HL-60 (cell line): Measurements from ENCODE around the gene SCIN.

Source experiments
- DNase-seq, 2 experiments: peaks; one replicate each; pipeline ENCODE4 v3.0.0-alpha.2; 2010 to 2020; ENCODE audit warnings: low read depth in 1 of 2, low spot score in 1 of 2
- H3K27ac ChIP-seq: fragments of 250-450 bp; sonication (Bioruptor Pico); replicated peaks from 2 replicates; pipeline ENCODE4 v1.5.1; 2020; ENCODE audit warnings: mild to moderate bottlenecking, moderate library complexity
- H3K27me3 ChIP-seq: fragments of 250-450 bp; sonication (Bioruptor Pico); 2 replicates; pipeline ENCODE4 v1.5.1; 2021; ENCODE audit warnings: mild to moderate bottlenecking, moderate library complexity; ENCODE audit not compliant: insufficient read depth, poor library complexity, severe bottlenecking
- H3K4me3 ChIP-seq: replicated peaks from 2 replicates; pipeline ENCODE4 v1.5.1; 2011; ENCODE audit warnings: mild to moderate bottlenecking, control low read depth, low read length; ENCODE audit not compliant: insufficient read depth
- GABPA ChIP-seq: IDR thresholded peaks from 2 replicates; pipeline ENCODE4 v1.6.1; 2012; ENCODE audit warnings: low read depth
- POLR2AphosphoS5 ChIP-seq: IDR thresholded peaks from 2 replicates; pipeline ENCODE4 v1.6.1; 2012; ENCODE audit warnings: low read depth
- SPI1 ChIP-seq: IDR thresholded peaks from 2 replicates; pipeline ENCODE4 v1.6.1; 2012; ENCODE audit warnings: low read depth, mild to moderate bottlenecking, borderline replicate concordance
- TF ChIP-seq, protein P1 (sequence below): IDR thresholded peaks from 2 replicates; pipeline ENCODE4 v1.6.1; 2012; ENCODE audit warnings: low read depth; ENCODE audit not compliant: insufficient replicate concordance
- TF ChIP-seq, protein P2 (sequence below): IDR thresholded peaks from one replicate; pipeline ENCODE4 v1.5.1; 2011; ENCODE audit warnings: low read length, control low read depth, inconsistent platforms; ENCODE audit not compliant: insufficient read depth

SCIN gene

DNA sequence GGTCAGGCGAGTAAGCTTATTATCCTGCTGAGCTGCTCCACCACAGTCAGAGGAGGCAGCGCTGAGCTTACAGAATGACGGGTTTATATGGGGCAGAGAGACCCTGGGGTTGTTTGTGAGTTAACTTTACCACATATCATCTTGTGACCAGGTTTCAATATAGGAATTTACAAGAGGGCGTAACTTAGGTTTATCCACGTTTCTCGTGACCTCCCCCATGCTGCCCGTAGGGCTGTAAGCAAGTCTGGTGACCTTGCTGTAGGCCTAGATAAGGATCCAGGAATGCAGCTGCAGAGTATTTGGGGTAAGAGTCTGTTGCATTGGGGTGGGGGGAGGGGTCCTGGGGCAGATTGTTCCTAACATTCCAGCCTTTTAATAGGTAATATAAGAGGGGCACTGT lies 24.6 kb downstream of the SCIN start:
- TF ChIP-seq, protein P1, sequence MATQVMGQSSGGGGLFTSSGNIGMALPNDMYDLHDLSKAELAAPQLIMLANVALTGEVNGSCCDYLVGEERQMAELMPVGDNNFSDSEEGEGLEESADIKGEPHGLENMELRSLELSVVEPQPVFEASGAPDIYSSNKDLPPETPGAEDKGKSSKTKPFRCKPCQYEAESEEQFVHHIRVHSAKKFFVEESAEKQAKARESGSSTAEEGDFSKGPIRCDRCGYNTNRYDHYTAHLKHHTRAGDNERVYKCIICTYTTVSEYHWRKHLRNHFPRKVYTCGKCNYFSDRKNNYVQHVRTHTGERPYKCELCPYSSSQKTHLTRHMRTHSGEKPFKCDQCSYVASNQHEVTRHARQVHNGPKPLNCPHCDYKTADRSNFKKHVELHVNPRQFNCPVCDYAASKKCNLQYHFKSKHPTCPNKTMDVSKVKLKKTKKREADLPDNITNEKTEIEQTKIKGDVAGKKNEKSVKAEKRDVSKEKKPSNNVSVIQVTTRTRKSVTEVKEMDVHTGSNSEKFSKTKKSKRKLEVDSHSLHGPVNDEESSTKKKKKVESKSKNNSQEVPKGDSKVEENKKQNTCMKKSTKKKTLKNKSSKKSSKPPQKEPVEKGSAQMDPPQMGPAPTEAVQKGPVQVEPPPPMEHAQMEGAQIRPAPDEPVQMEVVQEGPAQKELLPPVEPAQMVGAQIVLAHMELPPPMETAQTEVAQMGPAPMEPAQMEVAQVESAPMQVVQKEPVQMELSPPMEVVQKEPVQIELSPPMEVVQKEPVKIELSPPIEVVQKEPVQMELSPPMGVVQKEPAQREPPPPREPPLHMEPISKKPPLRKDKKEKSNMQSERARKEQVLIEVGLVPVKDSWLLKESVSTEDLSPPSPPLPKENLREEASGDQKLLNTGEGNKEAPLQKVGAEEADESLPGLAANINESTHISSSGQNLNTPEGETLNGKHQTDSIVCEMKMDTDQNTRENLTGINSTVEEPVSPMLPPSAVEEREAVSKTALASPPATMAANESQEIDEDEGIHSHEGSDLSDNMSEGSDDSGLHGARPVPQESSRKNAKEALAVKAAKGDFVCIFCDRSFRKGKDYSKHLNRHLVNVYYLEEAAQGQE = no peak
- no peak for TF ChIP-seq GABPA
- TF ChIP-seq SPI1 = no peak
- TF ChIP-seq, protein P2, sequence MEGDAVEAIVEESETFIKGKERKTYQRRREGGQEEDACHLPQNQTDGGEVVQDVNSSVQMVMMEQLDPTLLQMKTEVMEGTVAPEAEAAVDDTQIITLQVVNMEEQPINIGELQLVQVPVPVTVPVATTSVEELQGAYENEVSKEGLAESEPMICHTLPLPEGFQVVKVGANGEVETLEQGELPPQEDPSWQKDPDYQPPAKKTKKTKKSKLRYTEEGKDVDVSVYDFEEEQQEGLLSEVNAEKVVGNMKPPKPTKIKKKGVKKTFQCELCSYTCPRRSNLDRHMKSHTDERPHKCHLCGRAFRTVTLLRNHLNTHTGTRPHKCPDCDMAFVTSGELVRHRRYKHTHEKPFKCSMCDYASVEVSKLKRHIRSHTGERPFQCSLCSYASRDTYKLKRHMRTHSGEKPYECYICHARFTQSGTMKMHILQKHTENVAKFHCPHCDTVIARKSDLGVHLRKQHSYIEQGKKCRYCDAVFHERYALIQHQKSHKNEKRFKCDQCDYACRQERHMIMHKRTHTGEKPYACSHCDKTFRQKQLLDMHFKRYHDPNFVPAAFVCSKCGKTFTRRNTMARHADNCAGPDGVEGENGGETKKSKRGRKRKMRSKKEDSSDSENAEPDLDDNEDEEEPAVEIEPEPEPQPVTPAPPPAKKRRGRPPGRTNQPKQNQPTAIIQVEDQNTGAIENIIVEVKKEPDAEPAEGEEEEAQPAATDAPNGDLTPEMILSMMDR = no peak
- TF ChIP-seq POLR2AphosphoS5 = no peak
- Histone ChIP-seq H3K27me3 (no peaks in the 10 kb centered on the region), H3K27ac (no peak overlapping the region), H3K4me3 (no peak overlapping the region)
- no peak for DNase-seq

DNA sequence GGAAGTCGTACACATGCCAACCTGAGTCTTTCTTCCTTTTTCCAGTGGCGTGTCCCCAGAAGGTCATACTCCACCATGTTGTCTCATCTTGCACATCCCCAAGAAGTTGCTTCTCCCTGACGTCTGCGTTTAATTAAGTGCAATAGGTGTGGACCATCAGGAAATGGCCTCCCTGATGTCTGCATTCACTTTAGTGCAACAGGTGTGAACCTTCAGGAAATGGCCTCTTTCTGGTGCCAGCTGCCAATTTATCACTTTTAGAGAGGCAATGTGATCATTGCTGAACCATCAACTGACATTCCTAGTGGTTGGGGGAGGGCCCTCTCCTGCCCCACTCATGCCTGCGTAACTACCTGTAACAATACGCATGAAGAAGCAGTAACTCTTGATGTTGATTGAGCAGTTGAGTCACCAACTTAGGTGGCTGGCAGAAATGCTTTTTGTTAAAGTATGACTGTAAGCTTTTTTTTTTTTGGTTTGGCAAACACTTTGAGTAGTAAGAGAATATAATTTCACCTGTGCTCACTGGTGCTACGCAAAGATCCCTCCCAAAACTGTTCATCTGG lies 25.8 kb downstream of the SCIN start:
- Histone ChIP-seq H3K27me3 (no peaks in the 10 kb centered on the region), H3K27ac (no peak overlapping the region), H3K4me3 (no peak overlapping the region)
- DNase-seq = no peak
- no peak for TF ChIP-seq POLR2AphosphoS5
- TF ChIP-seq, protein P2 = no peak
- TF ChIP-seq, protein P1 = no peak
- no peak for TF ChIP-seq GABPA
- no peak for TF ChIP-seq SPI1

DNA sequence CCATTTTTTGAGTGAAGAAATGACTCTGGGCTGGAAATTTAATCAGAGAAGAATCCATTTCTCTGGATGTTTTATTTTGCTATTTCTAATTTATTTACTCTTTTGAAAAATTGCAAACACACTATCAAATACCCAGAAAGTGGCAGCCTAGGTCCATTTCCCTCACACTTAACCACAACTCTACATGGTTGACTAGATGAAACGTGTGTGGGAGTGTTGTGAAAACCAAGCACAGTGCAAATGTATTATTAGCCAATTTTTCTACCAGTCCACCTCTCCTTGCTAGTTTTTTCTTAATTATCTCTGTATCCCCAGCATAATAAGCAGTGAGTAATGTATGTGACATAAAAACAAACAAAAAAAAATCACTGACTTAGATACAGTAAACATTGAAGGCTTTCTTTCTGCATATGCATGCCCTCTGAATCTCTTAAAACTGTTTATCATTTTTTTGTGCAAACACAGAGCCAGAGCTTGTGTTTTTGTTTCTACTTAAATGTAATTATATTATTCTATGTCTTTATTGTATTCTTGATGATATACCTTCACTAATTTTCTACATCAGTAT lies 30.9 kb downstream of the SCIN start:
- TF ChIP-seq POLR2AphosphoS5 = no peak
- TF ChIP-seq, protein P2 = no peak
- TF ChIP-seq, protein P1 = no peak
- TF ChIP-seq GABPA = no peak
- no peak for TF ChIP-seq SPI1
- DNase-seq = no peak
- H3K4me3 ChIP-seq = no peak overlapping the region
- H3K27ac ChIP-seq = no peak overlapping the region
- H3K27me3 ChIP-seq = no peaks in the 10 kb centered on the region
